NCI-H1436 (cell line): ENCODE results near the gene MGLL.
A peak's percentile ranks its signal among the peaks of the same experiment; 100 is the strongest.

ENCODE experiments used
- DNase-seq: peaks from one replicate; lab custom pipeline; 2025; lab: John Stamatoyannopoulos, UW

MGLL gene

DNA sequence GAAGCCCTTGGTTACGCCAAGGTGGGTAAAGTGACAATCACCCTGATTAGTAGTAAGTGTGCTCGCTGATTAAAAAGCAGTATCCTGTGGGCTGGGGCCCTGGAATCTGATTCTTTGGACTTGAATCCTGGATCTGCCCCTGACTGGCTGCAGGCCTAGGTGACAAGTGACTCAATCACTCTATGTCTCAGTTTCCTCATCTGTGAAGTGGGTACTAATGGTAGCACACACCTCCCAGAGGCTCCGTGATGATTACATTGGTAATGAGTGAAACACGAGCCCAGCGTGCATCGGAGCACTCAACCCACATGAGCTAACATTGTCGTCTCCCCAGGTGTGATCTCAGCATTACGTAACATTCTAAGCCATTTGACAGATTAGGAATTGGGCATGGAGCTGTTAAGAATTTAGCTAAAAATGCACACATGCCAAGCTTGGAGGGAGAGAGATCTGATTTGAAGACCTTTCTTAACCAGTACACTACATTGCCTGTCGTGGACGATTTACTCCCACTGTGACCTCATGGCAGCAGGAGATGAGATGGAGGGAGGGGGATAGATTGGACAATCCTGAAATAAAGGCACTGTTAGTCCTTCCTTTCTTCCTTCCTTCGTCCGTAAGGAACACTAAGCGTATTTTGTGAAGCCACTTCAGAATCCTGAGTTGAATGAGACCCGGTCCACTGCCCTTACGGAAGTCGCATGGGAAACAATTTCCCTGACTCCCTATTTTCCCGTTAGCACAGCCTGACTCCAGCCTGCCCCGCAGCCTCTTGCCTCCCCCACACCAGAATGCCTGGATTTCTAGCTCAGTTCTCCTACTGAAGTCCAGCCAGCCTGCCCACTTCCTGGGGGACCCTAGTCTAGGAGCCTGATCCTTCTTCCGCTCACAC, 32.1 kb downstream of the MGLL start:
- DNase-seq: no peak

DNA sequence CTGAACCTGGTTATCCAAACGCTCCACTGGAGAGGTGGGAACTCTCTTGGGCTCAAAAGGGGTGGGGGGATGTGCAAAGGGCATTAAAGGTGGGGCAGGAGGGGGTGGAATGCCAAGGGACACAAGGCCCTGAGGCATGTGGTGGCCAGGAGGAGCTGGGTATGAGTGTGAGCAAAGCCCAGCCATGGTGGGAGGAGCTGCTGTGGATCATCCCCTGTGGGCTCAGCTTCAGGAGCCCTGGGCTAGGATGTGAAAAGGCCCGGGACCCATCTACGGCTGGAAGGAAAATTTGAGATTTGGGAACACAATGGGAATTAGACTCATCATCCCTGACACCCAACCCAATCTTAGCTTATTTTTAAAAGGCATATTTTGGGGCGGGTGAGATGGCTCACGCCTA, 33.3 kb downstream of the MGLL start:
- no peak for DNase-seq

- no peak for DNase-seq
Measured at GRCh38 chr3:127788451-127788909, 33.8 kb downstream of the MGLL start.

GRCh38 chr3:127787571-127788365, 34.5 kb downstream of the MGLL start:
- DNase-seq: no peak

- no peak for DNase-seq
Measured at GRCh38 chr3:127787071-127787490, 35.2 kb downstream of the MGLL start.

GRCh38 chr3:127786353-127787070, 35.8 kb downstream of the MGLL start:
- peak; percentile 62 for DNase-seq

- no peak for DNase-seq
Measured at GRCh38 chr3:127785711-127786265, 36.5 kb downstream of the MGLL start.

DNA sequence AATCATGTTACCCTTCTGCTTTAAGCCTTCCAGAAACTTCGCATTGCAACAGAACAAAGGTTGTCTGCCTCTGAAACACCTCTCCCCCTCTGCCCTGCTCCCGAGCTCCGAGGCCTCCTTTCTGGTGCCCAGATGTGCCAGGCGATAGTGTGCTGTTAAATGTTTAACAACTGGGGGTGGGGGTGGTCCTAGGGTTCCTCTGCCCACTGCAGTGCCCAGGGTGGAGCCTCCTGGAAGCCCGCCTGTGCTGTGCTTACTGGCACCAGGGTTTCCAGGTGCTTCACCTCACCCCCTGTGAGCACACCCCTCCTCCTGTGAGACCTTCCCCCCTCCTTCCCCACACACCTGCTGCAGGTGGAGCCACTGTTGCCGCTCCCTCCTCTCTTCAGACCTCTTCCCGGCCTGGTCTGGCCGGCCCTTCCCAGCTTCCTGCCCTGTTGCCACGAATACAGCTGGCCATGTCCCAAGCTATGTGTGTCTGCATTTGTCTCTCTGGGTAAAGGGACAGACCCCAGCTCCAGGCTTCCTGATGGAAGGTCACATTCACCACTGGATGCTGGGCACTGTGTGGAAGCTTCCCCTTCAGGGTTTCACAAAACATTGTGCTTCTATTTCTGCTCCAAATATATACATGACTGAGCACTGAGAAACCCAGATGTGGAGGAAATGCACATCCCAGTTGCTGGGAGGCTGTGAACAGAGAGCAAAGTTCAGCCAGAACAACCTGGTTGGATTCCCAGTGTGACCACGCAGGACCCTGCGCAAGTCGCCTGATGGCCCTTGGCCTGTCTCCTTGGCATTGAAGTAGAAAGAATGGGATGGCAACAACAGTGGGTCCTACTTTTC, 37.2 kb downstream of the MGLL start:
- DNase-seq: no peak

GRCh38 chr3:127784283-127784682, 38.0 kb downstream of the MGLL start:
- peak; percentile 57 for DNase-seq

DNA sequence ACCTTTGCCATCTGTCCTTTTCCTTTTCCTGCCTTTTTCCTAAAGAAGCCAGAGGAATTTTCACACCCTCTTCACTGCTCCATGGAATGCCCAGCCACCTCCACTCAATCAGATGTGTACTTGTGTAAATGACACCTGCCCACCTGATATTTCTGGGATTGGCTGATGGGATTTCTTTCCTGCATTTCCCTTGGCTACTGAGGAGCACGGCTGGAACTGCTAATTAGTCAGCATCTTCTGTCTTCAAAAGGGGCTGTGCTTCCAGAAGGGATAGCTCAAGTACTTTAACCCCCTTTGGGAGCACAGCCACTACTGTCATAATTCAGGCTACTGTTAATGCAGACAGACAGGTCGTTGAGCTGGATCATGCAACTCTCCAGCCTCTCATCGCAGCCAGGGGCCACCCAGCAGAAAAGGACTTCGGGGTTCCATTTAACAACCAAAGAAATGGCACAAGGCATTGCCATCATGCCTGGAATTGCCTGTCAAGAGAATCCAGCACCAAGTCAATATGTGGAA, 38.6 kb downstream of the MGLL start:
- no peak for DNase-seq

- DNase-seq: no peak
Measured at GRCh38 chr3:127783166-127783565, 39.1 kb downstream of the MGLL start.

DNA sequence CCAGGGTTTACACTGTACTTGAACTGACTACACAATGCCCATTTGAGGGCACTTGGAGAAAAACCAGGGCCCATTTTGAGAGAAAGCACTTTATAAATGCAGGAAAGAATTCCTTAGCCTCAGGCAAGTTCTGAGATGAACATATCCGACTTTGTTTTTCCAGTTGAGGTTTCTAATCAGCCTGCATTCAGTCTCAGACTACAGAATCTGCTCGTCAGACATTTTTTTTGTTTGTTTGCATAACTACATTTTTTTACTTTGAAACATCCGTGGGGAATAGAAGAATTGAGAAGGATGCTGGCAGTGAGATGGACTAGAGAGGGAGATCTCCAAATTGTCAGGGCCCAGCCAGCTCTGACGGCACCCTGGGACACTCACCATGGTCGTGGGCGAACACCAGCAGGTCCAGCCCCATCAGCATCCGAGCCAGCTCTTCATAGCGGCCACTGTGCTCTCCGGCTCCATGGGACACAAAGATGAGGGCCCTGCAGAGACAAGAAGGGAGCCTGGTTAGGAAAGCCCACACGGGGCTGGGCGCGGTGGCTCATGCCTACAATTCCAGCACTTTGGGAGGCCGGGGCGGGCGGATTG, 40.8 kb downstream of the MGLL start:
- DNase-seq: no peak

GRCh38 chr3:127780536-127781400, 41.5 kb downstream of the MGLL start:
- no peak for DNase-seq

DNA sequence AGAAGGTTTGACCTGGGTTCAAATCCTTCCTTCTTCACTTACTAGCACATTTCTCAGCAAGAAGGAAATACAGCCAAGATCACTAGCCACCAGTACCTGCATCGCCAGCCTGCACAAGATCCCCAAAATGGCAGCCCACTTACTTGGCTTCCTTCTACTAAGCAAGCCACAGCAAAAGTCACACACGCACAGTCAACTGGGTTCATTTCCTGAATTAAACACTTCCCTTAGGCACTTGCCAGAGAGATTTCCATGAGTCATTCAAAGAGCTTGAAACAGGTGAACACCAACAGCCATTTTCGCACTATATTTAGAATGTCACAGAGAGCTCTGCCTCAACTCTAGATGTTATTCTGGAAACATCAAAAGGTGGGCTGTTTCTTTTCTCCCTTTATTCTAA, 42.6 kb downstream of the MGLL start:
- no peak for DNase-seq

- DNase-seq: no peak
Measured at GRCh38 chr3:127777921-127778656, 44.2 kb downstream of the MGLL start.

DNA sequence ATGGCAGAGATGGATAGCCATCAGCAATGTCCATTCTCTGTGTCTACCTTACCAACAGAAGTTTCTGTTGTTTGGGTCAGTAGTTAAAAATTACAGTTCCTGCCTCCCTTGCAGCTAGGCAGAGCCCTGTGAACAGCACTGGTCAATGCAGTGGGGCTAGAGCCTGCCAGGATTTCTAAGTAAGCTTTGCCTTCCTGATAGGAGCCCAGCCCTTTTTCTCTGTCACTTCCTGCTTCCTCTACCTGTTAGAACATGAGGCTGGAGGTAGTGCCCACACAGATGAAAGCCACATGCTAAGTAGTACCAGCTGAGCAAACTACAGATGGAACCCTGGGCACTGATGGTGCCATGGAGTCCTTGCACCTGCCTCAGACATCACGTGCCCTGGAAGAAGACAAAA, 45.0 kb downstream of the MGLL start:
- DNase-seq: no peak

DNA sequence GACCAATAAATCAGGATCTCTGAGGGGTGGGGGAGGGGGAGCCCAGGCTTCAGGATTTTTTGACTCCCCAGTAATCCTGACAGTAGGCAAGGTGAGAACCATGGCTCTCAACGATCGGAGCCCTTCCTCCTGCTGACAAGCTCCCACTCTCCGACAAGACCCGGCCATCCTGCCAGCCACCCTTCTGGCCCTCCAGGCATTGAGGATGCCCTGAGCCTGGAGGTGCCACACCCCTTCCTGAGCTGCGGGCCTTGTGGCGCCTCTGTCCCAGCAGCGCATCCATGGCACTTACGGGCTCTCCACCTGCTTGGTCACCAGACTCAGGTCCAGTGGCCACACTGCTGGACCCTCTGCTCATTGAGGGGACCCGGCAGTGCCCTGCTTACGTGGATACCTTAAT, 46.0 kb downstream of the MGLL start:
- no peak for DNase-seq

GRCh38 chr3:127775398-127776109, 46.8 kb downstream of the MGLL start:
- DNase-seq: no peak
